Measurements from ENCODE around the gene C11orf86.
"Not testable (repeated sequence)": the region's sequence is repeated elsewhere in the genome, so short reads cannot be mapped to it uniquely, and the experiment has no call there.

Gene C11orf86

GRCh38 chr11:66953081-66953833 lies 21.8 kb upstream of the C11orf86 start:
- H3K27ac ChIP-seq (ENCODE audit: low read depth, low read length): no peak overlapping the region

GRCh38 chr11:66956689-66957290 lies 18.3 kb upstream of the C11orf86 start:
- no peak overlapping the region for H3K9ac ChIP-seq (ENCODE audit: low read length)
- H3K4me1 ChIP-seq (ENCODE audit: insufficient read depth, low read length): peaks cover 10% of the 10 kb centered on the region
- H3K27me3 ChIP-seq (ENCODE audit: control insufficient read depth in 1 of 2, insufficient read depth in 2 of 2, low read length in 2 of 2): no peaks in the 10 kb centered on the region
- no peak overlapping the region for H3K4me3 ChIP-seq (ENCODE audit: low read depth in 1 of 2, low read length in 2 of 2)
- H3K9me3 ChIP-seq (ENCODE audit: low read length): no peaks in the 10 kb centered on the region
- no peaks in the 10 kb centered on the region for H3K36me3 ChIP-seq (ENCODE audit: insufficient read depth, low read length)
- no peak overlapping the region for H3K27ac ChIP-seq (ENCODE audit: low read depth, low read length)

More at GRCh38 chr11:66953081-66953833, 21.8 kb upstream of the C11orf86 start:
- Histone ChIP-seq H3K4me1 (ENCODE audit: insufficient read depth, low read length) (peaks cover 4% of the 10 kb centered on the region), H3K9me3 (ENCODE audit: low read length) (no peaks in the 10 kb centered on the region), H3K9ac (ENCODE audit: low read length) (no peak overlapping the region), H3K36me3 (ENCODE audit: insufficient read depth, low read length) (no peaks in the 10 kb centered on the region), H3K27me3 (ENCODE audit: control insufficient read depth in 1 of 2, insufficient read depth in 2 of 2, low read length in 2 of 2) (no peaks in the 10 kb centered on the region), H3K4me3 (ENCODE audit: low read depth in 1 of 2, low read length in 2 of 2) (no peak overlapping the region)

DNA sequence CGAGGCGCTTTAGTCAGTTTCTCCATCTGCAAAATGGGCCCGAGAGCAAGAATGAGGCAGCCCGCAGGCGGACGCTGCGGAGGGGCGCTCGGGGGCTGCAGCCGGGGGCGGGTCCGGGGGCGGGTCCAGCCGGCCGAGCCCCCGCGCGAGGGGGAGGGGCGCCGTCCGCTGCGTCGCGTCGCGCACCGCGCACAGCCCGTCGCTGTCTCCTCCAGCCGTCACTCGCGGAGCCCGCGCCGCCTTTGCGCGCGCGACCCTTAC lies 17.2 kb upstream of the C11orf86 start:
- peaks cover 10% of the 10 kb centered on the region for H3K4me1 ChIP-seq (ENCODE audit: insufficient read depth, low read length)
- peak overlapping the region; percentile 52 to 58 for H3K4me3 ChIP-seq (ENCODE audit: low read depth in 1 of 2, low read length in 2 of 2)
- H3K36me3 ChIP-seq (ENCODE audit: insufficient read depth, low read length): no peaks in the 10 kb centered on the region
- H3K9me3 ChIP-seq (ENCODE audit: low read length): no peaks in the 10 kb centered on the region
- no peaks in the 10 kb centered on the region for H3K27me3 ChIP-seq (ENCODE audit: control insufficient read depth in 1 of 2, insufficient read depth in 2 of 2, low read length in 2 of 2)
- no peak overlapping the region for H3K9ac ChIP-seq (ENCODE audit: low read length)
- H3K27ac ChIP-seq (ENCODE audit: low read depth, low read length): no peak overlapping the region

- Histone ChIP-seq H3K36me3 (ENCODE audit: insufficient read depth, low read length) (no peaks in the 10 kb centered on the region), H3K4me1 (ENCODE audit: insufficient read depth, low read length) (peaks cover 10% of the 10 kb centered on the region), H3K4me3 (ENCODE audit: low read depth in 1 of 2, low read length in 2 of 2) (peak within 1 kb of the TSS; percentile 52 to 75), H3K27me3 (ENCODE audit: control insufficient read depth in 1 of 2, insufficient read depth in 2 of 2, low read length in 2 of 2) (no peaks in the 10 kb centered on the region), H3K9me3 (ENCODE audit: low read length) (no peaks in the 10 kb centered on the region), H3K9ac (ENCODE audit: low read length) (no peak within 1 kb of the TSS), H3K27ac (ENCODE audit: low read depth, low read length) (no peak within 1 kb of the TSS)
Observed at GRCh38 chr11:66958232-66958955, 16.7 kb upstream of the C11orf86 start, which contains the start of gene PC. PC (minus strand) TSS chr11:66958383; CDS start chr11:66872159, 86,224 bp downstream.

DNA sequence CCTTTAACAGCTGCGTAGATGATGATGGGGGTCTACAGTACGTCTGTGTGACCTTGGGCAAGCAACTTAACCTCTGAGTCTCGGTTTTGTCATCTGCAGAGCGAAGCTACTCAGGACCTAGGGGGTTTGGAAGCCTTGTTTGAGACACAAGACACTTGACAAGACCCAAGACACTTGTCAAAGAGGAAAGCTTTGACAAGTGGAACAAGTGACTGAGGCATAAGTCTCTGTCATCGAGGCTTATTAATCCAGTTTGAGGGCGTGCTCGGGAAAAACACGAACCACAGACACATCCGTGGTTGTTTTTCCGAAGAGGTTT lies 16.2 kb upstream of the C11orf86 start:
- Histone ChIP-seq H3K9ac (ENCODE audit: low read length) (no peak overlapping the region), H3K36me3 (ENCODE audit: insufficient read depth, low read length) (no peaks in the 10 kb centered on the region), H3K4me3 (ENCODE audit: low read depth in 1 of 2, low read length in 2 of 2) (peak overlapping the region; percentile 52 to 75), H3K27ac (ENCODE audit: low read depth, low read length) (no peak overlapping the region), H3K27me3 (ENCODE audit: control insufficient read depth in 1 of 2, insufficient read depth in 2 of 2, low read length in 2 of 2) (no peaks in the 10 kb centered on the region), H3K4me1 (ENCODE audit: insufficient read depth, low read length) (peaks cover 10% of the 10 kb centered on the region), H3K9me3 (ENCODE audit: low read length) (no peaks in the 10 kb centered on the region)

GRCh38 chr11:66961691-66962213 lies 13.4 kb upstream of the C11orf86 start:
- H3K27me3 ChIP-seq (ENCODE audit: control insufficient read depth in 1 of 2, insufficient read depth in 2 of 2, low read length in 2 of 2); H3K27ac ChIP-seq (ENCODE audit: low read depth, low read length); H3K4me3 ChIP-seq (ENCODE audit: low read depth in 1 of 2, low read length in 2 of 2); H3K36me3 ChIP-seq (ENCODE audit: insufficient read depth, low read length); H3K9me3 ChIP-seq (ENCODE audit: low read length); H3K9ac ChIP-seq (ENCODE audit: low read length): not testable (repeated sequence)
- peaks cover 10% of the 10 kb centered on the region for H3K4me1 ChIP-seq (ENCODE audit: insufficient read depth, low read length)

- peaks cover 10% of the 10 kb centered on the region for H3K4me1 ChIP-seq (ENCODE audit: insufficient read depth, low read length)
- no peaks in the 10 kb centered on the region for H3K36me3 ChIP-seq (ENCODE audit: insufficient read depth, low read length)
- no peaks in the 10 kb centered on the region for H3K27me3 ChIP-seq (ENCODE audit: control insufficient read depth in 1 of 2, insufficient read depth in 2 of 2, low read length in 2 of 2)
- H3K4me3 ChIP-seq (ENCODE audit: low read depth in 1 of 2, low read length in 2 of 2): no peak overlapping the region
- H3K9ac ChIP-seq (ENCODE audit: low read length): no peak overlapping the region
- H3K9me3 ChIP-seq (ENCODE audit: low read length): no peaks in the 10 kb centered on the region
- H3K27ac ChIP-seq (ENCODE audit: low read depth, low read length): no peak overlapping the region
Observed at GRCh38 chr11:66962247-66962646, 12.9 kb upstream of the C11orf86 start.

GRCh38 chr11:66962801-66963200 lies 12.3 kb upstream of the C11orf86 start:
- Histone ChIP-seq H3K9ac (ENCODE audit: low read length) (no peak overlapping the region), H3K36me3 (ENCODE audit: insufficient read depth, low read length) (no peaks in the 10 kb centered on the region), H3K4me3 (ENCODE audit: low read depth in 1 of 2, low read length in 2 of 2) (no peak overlapping the region), H3K27ac (ENCODE audit: low read depth, low read length) (no peak overlapping the region), H3K27me3 (ENCODE audit: control insufficient read depth in 1 of 2, insufficient read depth in 2 of 2, low read length in 2 of 2) (no peaks in the 10 kb centered on the region), H3K4me1 (ENCODE audit: insufficient read depth, low read length) (peaks cover 6% of the 10 kb centered on the region), H3K9me3 (ENCODE audit: low read length) (no peaks in the 10 kb centered on the region)

DNA sequence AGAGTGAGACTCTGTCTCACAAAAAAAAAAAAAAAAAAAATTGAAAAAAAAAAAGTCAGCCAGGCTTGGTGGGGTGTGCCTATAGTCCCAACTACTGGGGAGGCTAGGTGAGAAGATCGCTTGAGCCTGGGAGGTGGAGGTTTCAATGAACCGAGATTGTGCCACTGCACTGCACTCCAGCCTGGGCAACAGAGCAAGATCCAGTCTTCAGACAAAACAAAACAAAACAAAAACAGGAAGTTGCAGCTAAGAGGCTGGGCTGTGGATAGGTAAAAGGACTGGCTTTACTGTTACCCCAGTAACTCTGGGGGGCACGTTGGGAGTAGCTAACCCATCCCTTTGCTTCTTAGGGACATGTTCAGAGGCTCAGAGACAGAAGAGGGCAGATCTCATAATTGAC lies 10.6 kb upstream of the C11orf86 start:
- Histone ChIP-seq H3K9me3 (ENCODE audit: low read length) (no peaks in the 10 kb centered on the region), H3K4me1 (ENCODE audit: insufficient read depth, low read length) (no peaks in the 10 kb centered on the region), H3K36me3 (ENCODE audit: insufficient read depth, low read length) (no peaks in the 10 kb centered on the region), H3K27ac (ENCODE audit: low read depth, low read length) (no peak overlapping the region), H3K9ac (ENCODE audit: low read length) (no peak overlapping the region), H3K27me3 (ENCODE audit: control insufficient read depth in 1 of 2, insufficient read depth in 2 of 2, low read length in 2 of 2) (no peaks in the 10 kb centered on the region), H3K4me3 (ENCODE audit: low read depth in 1 of 2, low read length in 2 of 2) (no peak overlapping the region)

- no peaks in the 10 kb centered on the region for H3K36me3 ChIP-seq (ENCODE audit: insufficient read depth, low read length)
- H3K4me1 ChIP-seq (ENCODE audit: insufficient read depth, low read length): no peaks in the 10 kb centered on the region
- H3K4me3 ChIP-seq (ENCODE audit: low read depth in 1 of 2, low read length in 2 of 2): no peak overlapping the region
- no peak overlapping the region for H3K27ac ChIP-seq (ENCODE audit: low read depth, low read length)
- no peaks in the 10 kb centered on the region for H3K9me3 ChIP-seq (ENCODE audit: low read length)
- no peaks in the 10 kb centered on the region for H3K27me3 ChIP-seq (ENCODE audit: control insufficient read depth in 1 of 2, insufficient read depth in 2 of 2, low read length in 2 of 2)
- no peak overlapping the region for H3K9ac ChIP-seq (ENCODE audit: low read length)
Observed at GRCh38 chr11:66966351-66966750, 8.8 kb upstream of the C11orf86 start.

- Histone ChIP-seq H3K36me3 (ENCODE audit: insufficient read depth, low read length) (no peaks in the 10 kb centered on the region), H3K9me3 (ENCODE audit: low read length) (no peaks in the 10 kb centered on the region), H3K27me3 (ENCODE audit: control insufficient read depth in 1 of 2, insufficient read depth in 2 of 2, low read length in 2 of 2) (no peaks in the 10 kb centered on the region), H3K4me1 (ENCODE audit: insufficient read depth, low read length) (no peaks in the 10 kb centered on the region), H3K27ac (ENCODE audit: low read depth, low read length) (no peak overlapping the region), H3K9ac (ENCODE audit: low read length) (no peak overlapping the region), H3K4me3 (ENCODE audit: low read depth in 1 of 2, low read length in 2 of 2) (no peak overlapping the region)
Observed at GRCh38 chr11:66967670-66968425, 7.3 kb upstream of the C11orf86 start.
